Hematopoietic multipotent progenitor cell treated with erythropoietin and hydrocortisone succinate and interleukin-3 and kit ligand, for 6 days (in vitro differentiated cells): ENCODE data around the gene SLC5A5.
A peak's percentile ranks its signal among the peaks of the same experiment; 100 is the strongest.

Experiments used
- DNase-seq: peaks from one replicate; pipeline ENCODE4 v3.0.0-alpha.2; 2015

Gene SLC5A5

GRCh38 chr19:17871878-17872250 is at the start of gene SLC5A5:
TSS of gene SLC5A5 (plus strand) at chr19:17871945. CDS start at chr19:17872320, 375 bp downstream.
- DNase-seq = peak; percentile 45

- DNase-seq = no peak
Observed at GRCh38 chr19:17824339-17824738, 47.4 kb upstream of the SLC5A5 start.

- no peak for DNase-seq
Observed at GRCh38 chr19:17826508-17827056, 45.2 kb upstream of the SLC5A5 start.

GRCh38 chr19:17829855-17830566 is 41.7 kb upstream of the SLC5A5 start:
- no peak for DNase-seq

- peak; percentile 65 for DNase-seq
Observed at GRCh38 chr19:17830567-17831418, 41.0 kb upstream of the SLC5A5 start.

GRCh38 chr19:17831419-17831888 is 40.3 kb upstream of the SLC5A5 start:
- no peak for DNase-seq

- DNase-seq = no peak
Observed at GRCh38 chr19:17832443-17833208, 39.1 kb upstream of the SLC5A5 start.

GRCh38 chr19:17834350-17835181 is 37.2 kb upstream of the SLC5A5 start:
- peak; percentile 33 for DNase-seq

GRCh38 chr19:17835182-17836006 is 36.4 kb upstream of the SLC5A5 start:
- DNase-seq = no peak

GRCh38 chr19:17836530-17836929 is 35.2 kb upstream of the SLC5A5 start:
- DNase-seq = no peak

- DNase-seq = no peak
Observed at GRCh38 chr19:17837972-17838371, 33.8 kb upstream of the SLC5A5 start.

- no peak for DNase-seq
Observed at GRCh38 chr19:17840019-17840418, 31.7 kb upstream of the SLC5A5 start.

- no peak for DNase-seq
Observed at GRCh38 chr19:17841371-17841809, 30.4 kb upstream of the SLC5A5 start.

- peak; percentile 74 for DNase-seq
Observed at GRCh38 chr19:17841810-17842662, 29.7 kb upstream of the SLC5A5 start.

- no peak for DNase-seq
Observed at GRCh38 chr19:17842663-17843291, 29.0 kb upstream of the SLC5A5 start.

GRCh38 chr19:17843292-17843827 is 28.4 kb upstream of the SLC5A5 start:
- no peak for DNase-seq

- no peak for DNase-seq
Observed at GRCh38 chr19:17843908-17844490, 27.7 kb upstream of the SLC5A5 start.

GRCh38 chr19:17846146-17846545 is 25.6 kb upstream of the SLC5A5 start:
- DNase-seq = no peak
